ENCODE measurements around the gene OR6Q1. TPM values are rescaled to one million over a fixed set of nuclear protein-coding genes. Genes with fewer than 3 reads are reported as not detected.

OR6Q1 gene
- polyA plus RNA-seq, 1 donor from 2014 or later = not detected

- Histone ChIP-seq H3K36me3 (ENCODE audit: insufficient read depth, low read length) (no peaks in the 10 kb centered on the region), H3K4me2 (ENCODE audit: low read length) (no peak overlapping the region), H3F3A (ENCODE audit: insufficient read depth, low read length, poor library complexity, severe bottlenecking) (no peaks in the 10 kb centered on the region), H3K9ac (ENCODE audit: low read length) (no peak overlapping the region), H4K20me1 (ENCODE audit: insufficient read depth) (no peaks in the 10 kb centered on the region), H3K9me2 (ENCODE audit: insufficient read depth, low read length) (no peaks in the 10 kb centered on the region), H3K27me3 (ENCODE audit: insufficient read depth, low read depth, low read length) (no peaks in the 10 kb centered on the region), H3K4me3 (ENCODE audit: low read length) (no peak overlapping the region), H3K9me3 (ENCODE audit: low read length) (no peaks in the 10 kb centered on the region), H3K27ac (ENCODE audit: low read length) (no peak overlapping the region), H2AFZ (ENCODE audit: low read depth, low read length) (no peak overlapping the region), H3K79me2 (replicated peaks; ENCODE audit: insufficient read depth, low read length) (no peaks in the 10 kb centered on the region)
- TF ChIP-seq POLR2AphosphoS5 (IDR thresholded peaks at IDR 0.05) = no peak
- TF ChIP-seq TAF1 (IDR thresholded peaks at IDR 0.05; ENCODE audit: low read depth) = no peak
- TF ChIP-seq EZH2 (IDR thresholded peaks at IDR 0.05; ENCODE audit: borderline replicate concordance, insufficient read depth, low read length, poor library complexity, severe bottlenecking) = no peak
- TF ChIP-seq MXI1 (conservative IDR thresholded peaks at IDR 0.05; ENCODE audit: poor library complexity, severe bottlenecking) = no peak
Measured at GRCh38 chr11:58070585-58070984, 39.8 kb downstream of the OR6Q1 start.

- no peak overlapping the region for H3K27ac ChIP-seq (ENCODE audit: low read length)
- no peak for TF ChIP-seq TAF1 (IDR thresholded peaks at IDR 0.05; ENCODE audit: low read depth)
- no peak for TF ChIP-seq MXI1 (conservative IDR thresholded peaks at IDR 0.05; ENCODE audit: poor library complexity, severe bottlenecking)
- TF ChIP-seq EZH2 (IDR thresholded peaks at IDR 0.05; ENCODE audit: borderline replicate concordance, insufficient read depth, low read length, poor library complexity, severe bottlenecking) = no peak
- TF ChIP-seq, protein P1, sequence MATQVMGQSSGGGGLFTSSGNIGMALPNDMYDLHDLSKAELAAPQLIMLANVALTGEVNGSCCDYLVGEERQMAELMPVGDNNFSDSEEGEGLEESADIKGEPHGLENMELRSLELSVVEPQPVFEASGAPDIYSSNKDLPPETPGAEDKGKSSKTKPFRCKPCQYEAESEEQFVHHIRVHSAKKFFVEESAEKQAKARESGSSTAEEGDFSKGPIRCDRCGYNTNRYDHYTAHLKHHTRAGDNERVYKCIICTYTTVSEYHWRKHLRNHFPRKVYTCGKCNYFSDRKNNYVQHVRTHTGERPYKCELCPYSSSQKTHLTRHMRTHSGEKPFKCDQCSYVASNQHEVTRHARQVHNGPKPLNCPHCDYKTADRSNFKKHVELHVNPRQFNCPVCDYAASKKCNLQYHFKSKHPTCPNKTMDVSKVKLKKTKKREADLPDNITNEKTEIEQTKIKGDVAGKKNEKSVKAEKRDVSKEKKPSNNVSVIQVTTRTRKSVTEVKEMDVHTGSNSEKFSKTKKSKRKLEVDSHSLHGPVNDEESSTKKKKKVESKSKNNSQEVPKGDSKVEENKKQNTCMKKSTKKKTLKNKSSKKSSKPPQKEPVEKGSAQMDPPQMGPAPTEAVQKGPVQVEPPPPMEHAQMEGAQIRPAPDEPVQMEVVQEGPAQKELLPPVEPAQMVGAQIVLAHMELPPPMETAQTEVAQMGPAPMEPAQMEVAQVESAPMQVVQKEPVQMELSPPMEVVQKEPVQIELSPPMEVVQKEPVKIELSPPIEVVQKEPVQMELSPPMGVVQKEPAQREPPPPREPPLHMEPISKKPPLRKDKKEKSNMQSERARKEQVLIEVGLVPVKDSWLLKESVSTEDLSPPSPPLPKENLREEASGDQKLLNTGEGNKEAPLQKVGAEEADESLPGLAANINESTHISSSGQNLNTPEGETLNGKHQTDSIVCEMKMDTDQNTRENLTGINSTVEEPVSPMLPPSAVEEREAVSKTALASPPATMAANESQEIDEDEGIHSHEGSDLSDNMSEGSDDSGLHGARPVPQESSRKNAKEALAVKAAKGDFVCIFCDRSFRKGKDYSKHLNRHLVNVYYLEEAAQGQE (IDR thresholded peaks at IDR 0.05; ENCODE audit: borderline replicate concordance) = no peak
- TF ChIP-seq SMC3 (conservative IDR thresholded peaks at IDR 0.05; ENCODE audit: poor library complexity) = no peak
- no peak for TF ChIP-seq EP300 (conservative IDR thresholded peaks at IDR 0.05; ENCODE audit: poor library complexity, severe bottlenecking)
- TF ChIP-seq, protein P2, sequence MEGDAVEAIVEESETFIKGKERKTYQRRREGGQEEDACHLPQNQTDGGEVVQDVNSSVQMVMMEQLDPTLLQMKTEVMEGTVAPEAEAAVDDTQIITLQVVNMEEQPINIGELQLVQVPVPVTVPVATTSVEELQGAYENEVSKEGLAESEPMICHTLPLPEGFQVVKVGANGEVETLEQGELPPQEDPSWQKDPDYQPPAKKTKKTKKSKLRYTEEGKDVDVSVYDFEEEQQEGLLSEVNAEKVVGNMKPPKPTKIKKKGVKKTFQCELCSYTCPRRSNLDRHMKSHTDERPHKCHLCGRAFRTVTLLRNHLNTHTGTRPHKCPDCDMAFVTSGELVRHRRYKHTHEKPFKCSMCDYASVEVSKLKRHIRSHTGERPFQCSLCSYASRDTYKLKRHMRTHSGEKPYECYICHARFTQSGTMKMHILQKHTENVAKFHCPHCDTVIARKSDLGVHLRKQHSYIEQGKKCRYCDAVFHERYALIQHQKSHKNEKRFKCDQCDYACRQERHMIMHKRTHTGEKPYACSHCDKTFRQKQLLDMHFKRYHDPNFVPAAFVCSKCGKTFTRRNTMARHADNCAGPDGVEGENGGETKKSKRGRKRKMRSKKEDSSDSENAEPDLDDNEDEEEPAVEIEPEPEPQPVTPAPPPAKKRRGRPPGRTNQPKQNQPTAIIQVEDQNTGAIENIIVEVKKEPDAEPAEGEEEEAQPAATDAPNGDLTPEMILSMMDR (IDR thresholded peaks at IDR 0.05; ENCODE audit: poor library complexity, severe bottlenecking) = no peak
- TF ChIP-seq POLR2AphosphoS5 (IDR thresholded peaks at IDR 0.05) = no peak
- no peak for TF ChIP-seq RAD21 (conservative IDR thresholded peaks at IDR 0.05)
- H4K20me1 ChIP-seq (ENCODE audit: insufficient read depth) = no peaks in the 10 kb centered on the region
- no peak overlapping the region for H3K4me3 ChIP-seq (ENCODE audit: low read length)
- H2AFZ ChIP-seq (ENCODE audit: low read depth, low read length) = no peak overlapping the region
- H3K9ac ChIP-seq (ENCODE audit: low read length) = no peak overlapping the region
- no peaks in the 10 kb centered on the region for H3K36me3 ChIP-seq (ENCODE audit: insufficient read depth, low read length)
- H3K9me3 ChIP-seq (ENCODE audit: low read length) = no peaks in the 10 kb centered on the region
- H3F3A ChIP-seq (ENCODE audit: insufficient read depth, low read length, poor library complexity, severe bottlenecking) = no peaks in the 10 kb centered on the region
- no peaks in the 10 kb centered on the region for H3K79me2 ChIP-seq (replicated peaks; ENCODE audit: insufficient read depth, low read length)
- no peaks in the 10 kb centered on the region for H3K27me3 ChIP-seq (ENCODE audit: insufficient read depth, low read depth, low read length)
- no peak overlapping the region for H3K4me2 ChIP-seq (ENCODE audit: low read length)
- no peaks in the 10 kb centered on the region for H3K9me2 ChIP-seq (ENCODE audit: insufficient read depth, low read length)
Measured at GRCh38 chr11:58075781-58076180, 45.0 kb downstream of the OR6Q1 start.

Small RNAs within 50 kb of the gene (small RNA-seq; reads per million reads assigned to genes)
- gene RNU6-899P = 0 reads per million in 3 experiments

Other genes starting within 250 kb of the OR6Q1 start
- not detected in 2 replicates for gene OR9Q1, start 7.1 kb upstream of the OR6Q1 start, polyA plus RNA-seq
- not detected in 2 replicates for gene OR9I1, start 94.6 kb downstream of the OR6Q1 start, polyA plus RNA-seq
- not detected in 2 replicates for gene OR9Q2, start 158.1 kb downstream of the OR6Q1 start, polyA plus RNA-seq
- not detected in 2 replicates for gene OR1S2, start 173.2 kb downstream of the OR6Q1 start, polyA plus RNA-seq
- gene OR1S1, start 181.8 kb downstream of the OR6Q1 start, polyA plus RNA-seq = not detected in 2 replicates
- gene OR10Q1, start 198.0 kb downstream of the OR6Q1 start, polyA plus RNA-seq = not detected in 2 replicates
- not detected in 2 replicates for gene OR10W1, start 237.3 kb downstream of the OR6Q1 start, polyA plus RNA-seq